ENCODE results near the gene MGAT4B. TPM values are rescaled to one million over a fixed set of nuclear protein-coding genes. Genes with fewer than 3 reads are reported as not detected.
A peak's percentile ranks its signal among the peaks of the same experiment; 100 is the strongest.

MGAT4B gene
- total and polyA plus RNA-seq, 2 donors (not counting 1 experiment from before 2014, with no cell fraction given): 157 to 172 TPM

DNA sequence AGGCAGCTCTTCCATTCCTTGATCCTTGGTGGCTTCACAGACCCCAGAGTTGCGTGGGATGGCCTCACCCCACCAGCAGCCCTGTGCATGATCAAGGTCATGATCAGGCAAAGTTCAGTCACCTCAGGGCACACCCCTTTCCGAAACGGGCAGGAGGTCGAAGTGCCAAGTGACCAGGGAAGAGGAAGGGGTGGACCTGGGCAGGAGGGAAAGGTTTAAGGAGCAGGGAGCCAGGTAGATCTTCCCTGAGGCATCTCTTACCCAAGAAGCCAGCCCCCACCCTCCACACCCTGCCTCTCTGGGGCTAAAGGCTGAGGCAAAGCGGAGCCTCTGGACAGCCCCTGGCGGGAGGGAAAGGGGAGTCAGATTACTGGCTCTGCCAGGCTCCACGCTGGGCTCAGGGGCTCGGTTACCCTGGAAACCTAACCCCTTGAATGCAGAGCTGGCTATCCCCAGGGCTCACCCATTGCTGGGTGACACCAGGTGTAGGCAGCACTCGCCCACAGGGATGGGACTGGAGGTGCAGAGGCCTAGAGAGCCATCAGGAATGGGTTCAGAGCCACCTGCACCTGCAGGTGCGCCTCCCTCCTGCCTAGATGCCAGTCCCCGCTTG is 3.6 kb downstream of the MGAT4B start:
- Histone ChIP-seq H2AFZ (ENCODE audit: low read length) (no peak overlapping the region), H3K4me1 (ENCODE audit: control insufficient read depth, extremely low read depth, insufficient read depth, low read length) (peaks cover 14% of the 10 kb centered on the region), H3K36me3 (ENCODE audit: control insufficient read depth, insufficient read depth, low read length) (peaks cover 30% of the 10 kb centered on the region), H3K27ac (ENCODE audit: insufficient read depth, low read length) (no peak overlapping the region), H3K4me2 (ENCODE audit: extremely low read depth, insufficient read depth, low read length) (no peak overlapping the region), H4K20me1 (ENCODE audit: control insufficient read depth, extremely low read depth, insufficient read depth, low read length) (no peaks in the 10 kb centered on the region), H3K27me3 (ENCODE audit: control insufficient read depth, insufficient read depth, low read length) (no peaks in the 10 kb centered on the region), H3K4me3 (replicated peaks in 1 of 4; ENCODE audit: control extremely low read depth in 1 of 4, insufficient read depth in 1 of 4, low read depth in 3 of 4, low read length in 4 of 4) (no peak overlapping the region), H3K9ac (ENCODE audit: insufficient read depth, low read length) (no peak overlapping the region), H3K79me2 (ENCODE audit: control insufficient read depth, insufficient read depth, low read length) (peaks cover 45% of the 10 kb centered on the region), H3K9me3 (ENCODE audit: control insufficient read depth, insufficient read depth, low read depth, low read length) (no peaks in the 10 kb centered on the region)
- DNase-seq (ENCODE audit: low read depth in 2 of 2): no peak
- no peak for TF ChIP-seq EZH2 (IDR thresholded peaks at IDR 0.05; ENCODE audit: low read length, missing control alignments)
- TF ChIP-seq, protein P1, sequence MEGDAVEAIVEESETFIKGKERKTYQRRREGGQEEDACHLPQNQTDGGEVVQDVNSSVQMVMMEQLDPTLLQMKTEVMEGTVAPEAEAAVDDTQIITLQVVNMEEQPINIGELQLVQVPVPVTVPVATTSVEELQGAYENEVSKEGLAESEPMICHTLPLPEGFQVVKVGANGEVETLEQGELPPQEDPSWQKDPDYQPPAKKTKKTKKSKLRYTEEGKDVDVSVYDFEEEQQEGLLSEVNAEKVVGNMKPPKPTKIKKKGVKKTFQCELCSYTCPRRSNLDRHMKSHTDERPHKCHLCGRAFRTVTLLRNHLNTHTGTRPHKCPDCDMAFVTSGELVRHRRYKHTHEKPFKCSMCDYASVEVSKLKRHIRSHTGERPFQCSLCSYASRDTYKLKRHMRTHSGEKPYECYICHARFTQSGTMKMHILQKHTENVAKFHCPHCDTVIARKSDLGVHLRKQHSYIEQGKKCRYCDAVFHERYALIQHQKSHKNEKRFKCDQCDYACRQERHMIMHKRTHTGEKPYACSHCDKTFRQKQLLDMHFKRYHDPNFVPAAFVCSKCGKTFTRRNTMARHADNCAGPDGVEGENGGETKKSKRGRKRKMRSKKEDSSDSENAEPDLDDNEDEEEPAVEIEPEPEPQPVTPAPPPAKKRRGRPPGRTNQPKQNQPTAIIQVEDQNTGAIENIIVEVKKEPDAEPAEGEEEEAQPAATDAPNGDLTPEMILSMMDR (conservative IDR thresholded peaks at IDR 0.05 in 1 of 2, IDR thresholded peaks at IDR 0.05 in 1 of 2; ENCODE audit: low read depth in 1 of 2, low read length in 2 of 2): no peak

- peaks cover 31% of the 10 kb centered on the region for H3K36me3 ChIP-seq (ENCODE audit: control insufficient read depth, insufficient read depth, low read length)
- H3K79me2 ChIP-seq (ENCODE audit: control insufficient read depth, insufficient read depth, low read length): peaks cover 45% of the 10 kb centered on the region
- TF ChIP-seq EZH2 (IDR thresholded peaks at IDR 0.05; ENCODE audit: low read length, missing control alignments): no peak
- TF ChIP-seq, protein P1 (conservative IDR thresholded peaks at IDR 0.05 in 1 of 2, IDR thresholded peaks at IDR 0.05 in 1 of 2; ENCODE audit: low read depth in 1 of 2, low read length in 2 of 2): no peak
- no peaks in the 10 kb centered on the region for H3K9me3 ChIP-seq (ENCODE audit: control insufficient read depth, insufficient read depth, low read depth, low read length)
- peaks cover 14% of the 10 kb centered on the region for H3K4me1 ChIP-seq (ENCODE audit: control insufficient read depth, extremely low read depth, insufficient read depth, low read length)
- H3K4me3 ChIP-seq (replicated peaks in 1 of 4; ENCODE audit: control extremely low read depth in 1 of 4, insufficient read depth in 1 of 4, low read depth in 3 of 4, low read length in 4 of 4): no peak overlapping the region
- no peaks in the 10 kb centered on the region for H4K20me1 ChIP-seq (ENCODE audit: control insufficient read depth, extremely low read depth, insufficient read depth, low read length)
- H3K4me2 ChIP-seq (ENCODE audit: extremely low read depth, insufficient read depth, low read length): no peak overlapping the region
- H3K27me3 ChIP-seq (ENCODE audit: control insufficient read depth, insufficient read depth, low read length): no peaks in the 10 kb centered on the region
- no peak overlapping the region for H3K9ac ChIP-seq (ENCODE audit: insufficient read depth, low read length)
- no peak overlapping the region for H2AFZ ChIP-seq (ENCODE audit: low read length)
- no peak for DNase-seq (ENCODE audit: low read depth in 2 of 2)
- H3K27ac ChIP-seq (ENCODE audit: insufficient read depth, low read length): no peak overlapping the region
Measured at GRCh38 chr5:179802207-179802883, 4.3 kb downstream of the MGAT4B start.

DNA sequence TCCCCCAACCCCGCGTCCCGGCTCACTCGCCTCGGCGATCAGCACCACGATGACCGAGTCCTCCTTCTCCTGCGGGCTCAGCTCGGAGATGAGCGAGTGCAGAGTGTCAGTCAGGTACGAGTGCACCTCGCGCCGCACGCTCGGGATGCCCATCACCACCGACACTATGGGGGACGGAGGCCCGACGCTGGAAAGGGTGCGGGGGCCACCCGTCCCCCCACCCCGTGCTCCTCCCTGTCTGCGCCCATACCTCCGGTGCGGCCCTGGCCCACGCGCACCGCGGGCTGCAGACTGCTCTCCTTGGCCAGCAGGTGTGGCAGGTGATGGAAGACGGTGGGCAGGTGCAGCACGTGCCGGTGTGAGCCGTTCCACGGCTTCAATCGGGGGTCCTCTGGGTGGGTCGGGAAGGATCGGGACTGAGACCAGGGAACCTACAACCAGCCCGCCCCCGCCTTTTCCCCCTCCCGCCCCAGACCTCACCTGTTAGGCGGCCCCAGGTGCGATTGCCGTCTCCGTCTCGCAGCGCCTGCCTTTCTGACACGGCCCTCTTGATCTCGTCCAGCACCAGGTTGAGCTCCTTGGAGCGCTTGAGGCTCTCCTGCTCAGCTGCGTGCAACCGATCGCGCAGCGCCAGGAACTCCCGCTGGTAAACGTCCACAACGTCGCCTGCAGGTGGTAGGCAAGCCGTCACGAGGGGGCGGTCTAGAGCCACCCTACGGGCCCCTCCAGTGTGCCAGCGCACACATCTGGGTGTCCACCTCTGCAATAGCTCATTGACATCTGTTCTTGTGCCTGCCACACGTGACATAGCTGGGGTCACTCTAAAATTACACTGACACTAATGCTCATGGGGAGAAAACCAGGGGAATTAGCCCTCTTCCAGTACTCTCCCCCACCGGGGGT is 5.1 kb downstream of the MGAT4B start:
- H3K27ac ChIP-seq (ENCODE audit: insufficient read depth, low read length): no peak overlapping the region
- TF ChIP-seq, protein P1 (conservative IDR thresholded peaks at IDR 0.05 in 1 of 2, IDR thresholded peaks at IDR 0.05 in 1 of 2; ENCODE audit: low read depth in 1 of 2, low read length in 2 of 2): peak; percentile 48 to 66
- TF ChIP-seq EZH2 (IDR thresholded peaks at IDR 0.05; ENCODE audit: low read length, missing control alignments): no peak

More for the DNA sequence above, 5.1 kb downstream of the MGAT4B start:
- H3K9ac ChIP-seq (ENCODE audit: insufficient read depth, low read length): no peak overlapping the region
- H3K9me3 ChIP-seq (ENCODE audit: control insufficient read depth, insufficient read depth, low read depth, low read length): no peaks in the 10 kb centered on the region
- H3K79me2 ChIP-seq (ENCODE audit: control insufficient read depth, insufficient read depth, low read length): peaks cover 45% of the 10 kb centered on the region
- peaks cover 37% of the 10 kb centered on the region for H3K36me3 ChIP-seq (ENCODE audit: control insufficient read depth, insufficient read depth, low read length)
- H3K4me1 ChIP-seq (ENCODE audit: control insufficient read depth, extremely low read depth, insufficient read depth, low read length): peaks cover 14% of the 10 kb centered on the region
- H3K27me3 ChIP-seq (ENCODE audit: control insufficient read depth, insufficient read depth, low read length): no peaks in the 10 kb centered on the region
- H3K4me2 ChIP-seq (ENCODE audit: extremely low read depth, insufficient read depth, low read length): no peak overlapping the region
- peak in 1 of 2 donors; percentile 68 for DNase-seq (ENCODE audit: low read depth in 2 of 2)
- no peak overlapping the region for H3K4me3 ChIP-seq (replicated peaks in 1 of 4; ENCODE audit: control extremely low read depth in 1 of 4, insufficient read depth in 1 of 4, low read depth in 3 of 4, low read length in 4 of 4)
- no peaks in the 10 kb centered on the region for H4K20me1 ChIP-seq (ENCODE audit: control insufficient read depth, extremely low read depth, insufficient read depth, low read length)
- no peak overlapping the region for H2AFZ ChIP-seq (ENCODE audit: low read length)

All from fibroblast of lung (primary cell).